Fibroblast of villous mesenchyme (primary cell): ENCODE data around the gene DMPK. TPM values are rescaled to one million over a fixed set of nuclear protein-coding genes. Genes with fewer than 3 reads are reported as not detected.

Experiments used
- DNase-seq: peaks from one replicate; pipeline ENCODE4 v3.0.0-alpha.2; 2010; ENCODE audit warnings: low read depth
- H3K4me3 ChIP-seq: 2 replicates; pipeline ENCODE4 v1.5.1; 2011; ENCODE audit warnings: low read depth, mild to moderate bottlenecking, low read length
- total RNA-seq: library from RNA; depleted of rRNA; stranded (reverse); fragments of >200 nt; gene quantifications from 2 replicates; pipeline ENCODE4 v1.2.3, GENCODE V29; 2012
- TF ChIP-seq, protein P1 (sequence below): IDR thresholded peaks from 2 replicates; pipeline ENCODE4 v1.5.1; 2012; ENCODE audit warnings: low read depth, mild to moderate bottlenecking, low read length; ENCODE audit not compliant: insufficient read depth

Gene DMPK
- total RNA-seq, 1 donor: 53.1 TPM

DNA sequence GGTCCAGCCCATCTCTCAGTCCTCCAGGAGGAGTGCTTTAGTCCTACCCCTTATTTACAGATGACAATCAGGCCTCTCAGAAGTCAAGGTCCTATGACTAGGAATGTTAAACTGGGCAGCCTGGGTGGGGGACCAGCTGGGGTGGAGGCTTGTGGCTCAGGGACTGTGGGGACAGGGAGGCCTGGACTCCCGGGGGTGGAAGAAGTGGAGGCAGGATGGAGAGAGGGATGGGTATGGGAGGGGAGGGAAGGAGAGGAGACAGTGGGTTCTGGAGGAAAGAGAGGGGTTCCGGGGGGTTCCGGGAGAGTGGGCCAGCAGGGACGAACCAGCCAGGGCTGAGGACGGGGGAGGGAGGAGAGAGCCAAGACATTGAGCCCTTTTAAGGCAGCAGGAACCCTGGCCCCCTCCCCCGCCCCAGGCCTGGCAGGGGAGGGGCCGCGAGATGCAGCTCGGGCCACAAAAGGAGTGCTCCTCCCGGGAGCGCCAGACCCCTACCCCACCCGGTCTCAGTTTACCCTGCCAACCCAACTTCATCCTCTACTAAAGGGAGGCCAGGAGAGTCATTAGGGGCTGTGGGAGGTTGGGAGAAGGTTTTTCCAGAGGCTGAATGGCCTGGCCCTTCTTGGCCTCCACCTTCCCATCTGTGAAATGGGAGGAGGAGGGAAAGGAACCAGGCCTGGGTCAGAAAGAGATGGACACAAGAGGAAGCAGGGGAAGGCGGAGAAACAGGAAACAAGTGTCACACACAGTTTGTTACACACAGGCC, 1.7 kb downstream of the DMPK start:
- TF ChIP-seq, protein P1, sequence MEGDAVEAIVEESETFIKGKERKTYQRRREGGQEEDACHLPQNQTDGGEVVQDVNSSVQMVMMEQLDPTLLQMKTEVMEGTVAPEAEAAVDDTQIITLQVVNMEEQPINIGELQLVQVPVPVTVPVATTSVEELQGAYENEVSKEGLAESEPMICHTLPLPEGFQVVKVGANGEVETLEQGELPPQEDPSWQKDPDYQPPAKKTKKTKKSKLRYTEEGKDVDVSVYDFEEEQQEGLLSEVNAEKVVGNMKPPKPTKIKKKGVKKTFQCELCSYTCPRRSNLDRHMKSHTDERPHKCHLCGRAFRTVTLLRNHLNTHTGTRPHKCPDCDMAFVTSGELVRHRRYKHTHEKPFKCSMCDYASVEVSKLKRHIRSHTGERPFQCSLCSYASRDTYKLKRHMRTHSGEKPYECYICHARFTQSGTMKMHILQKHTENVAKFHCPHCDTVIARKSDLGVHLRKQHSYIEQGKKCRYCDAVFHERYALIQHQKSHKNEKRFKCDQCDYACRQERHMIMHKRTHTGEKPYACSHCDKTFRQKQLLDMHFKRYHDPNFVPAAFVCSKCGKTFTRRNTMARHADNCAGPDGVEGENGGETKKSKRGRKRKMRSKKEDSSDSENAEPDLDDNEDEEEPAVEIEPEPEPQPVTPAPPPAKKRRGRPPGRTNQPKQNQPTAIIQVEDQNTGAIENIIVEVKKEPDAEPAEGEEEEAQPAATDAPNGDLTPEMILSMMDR: no peak
- peak overlapping the region; percentile 71 for H3K4me3 ChIP-seq
- DNase-seq: no peak

DNA sequence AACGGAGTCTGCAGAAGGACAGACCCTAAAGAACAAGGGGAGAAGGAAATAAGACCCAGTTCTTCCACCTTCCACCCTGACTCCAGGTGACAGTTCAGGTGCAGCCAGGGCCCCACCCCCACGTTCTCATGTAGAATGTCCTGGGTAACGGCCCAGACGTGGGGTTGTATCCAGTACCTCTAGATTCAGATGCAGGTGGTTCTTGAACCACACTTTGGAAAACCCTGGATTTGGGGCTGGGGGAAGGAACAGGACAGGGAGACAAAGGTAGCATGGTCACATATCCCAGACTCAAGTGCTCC, 2.2 kb downstream of the DMPK start:
- TF ChIP-seq, protein P1: no peak
- H3K4me3 ChIP-seq: peak overlapping the region; percentile 71

DNA sequence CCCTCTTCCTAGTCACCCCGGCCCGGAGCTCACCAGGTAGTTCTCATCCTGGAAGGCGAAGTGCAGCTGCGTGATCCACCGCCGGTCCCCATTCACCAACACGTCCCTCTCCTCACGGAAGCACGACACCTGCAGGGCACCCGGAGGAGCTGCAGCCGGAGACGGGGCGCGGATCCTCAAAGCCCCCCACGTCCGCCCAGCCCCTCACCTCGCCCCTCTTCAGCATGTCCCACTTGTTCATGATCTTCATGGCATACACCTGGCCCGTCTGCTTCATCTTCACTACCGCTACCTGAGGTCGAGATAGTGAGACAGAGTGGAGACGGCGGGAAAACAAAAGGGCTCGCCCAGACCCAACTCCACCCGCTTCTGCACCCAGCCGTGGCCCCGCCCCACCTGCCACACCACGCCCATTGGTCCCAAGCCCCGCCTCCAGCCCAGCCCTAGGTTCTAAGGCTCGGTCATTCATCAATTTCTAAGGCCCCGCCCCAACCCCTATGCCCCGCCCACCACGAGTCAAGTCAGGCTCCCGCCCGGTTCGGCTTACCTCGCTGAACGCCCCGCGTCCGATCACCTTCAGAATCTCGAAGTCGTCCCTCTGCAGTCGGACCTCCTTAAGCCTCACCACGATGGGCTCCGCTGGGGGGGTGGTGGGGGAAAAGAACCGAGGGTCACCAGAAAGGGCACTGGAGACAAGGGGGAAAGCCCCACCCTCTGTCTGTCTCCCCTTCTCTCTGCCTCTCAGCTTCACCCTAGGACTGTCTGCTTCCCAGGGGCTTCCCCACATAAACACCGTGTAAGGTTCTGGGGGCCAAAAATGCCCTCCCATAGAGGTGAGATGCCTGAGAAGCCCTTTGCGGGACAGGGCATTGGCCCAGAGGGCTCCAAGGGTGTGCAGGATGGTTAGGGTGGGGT, 2.8 kb downstream of the DMPK start:
- TF ChIP-seq, protein P1: peak; percentile 32
- peak; percentile 55 for DNase-seq
- peak overlapping the region; percentile 71 for H3K4me3 ChIP-seq

More for the DNA sequence above, 2.2 kb downstream of the DMPK start:
- no peak for DNase-seq

DNA sequence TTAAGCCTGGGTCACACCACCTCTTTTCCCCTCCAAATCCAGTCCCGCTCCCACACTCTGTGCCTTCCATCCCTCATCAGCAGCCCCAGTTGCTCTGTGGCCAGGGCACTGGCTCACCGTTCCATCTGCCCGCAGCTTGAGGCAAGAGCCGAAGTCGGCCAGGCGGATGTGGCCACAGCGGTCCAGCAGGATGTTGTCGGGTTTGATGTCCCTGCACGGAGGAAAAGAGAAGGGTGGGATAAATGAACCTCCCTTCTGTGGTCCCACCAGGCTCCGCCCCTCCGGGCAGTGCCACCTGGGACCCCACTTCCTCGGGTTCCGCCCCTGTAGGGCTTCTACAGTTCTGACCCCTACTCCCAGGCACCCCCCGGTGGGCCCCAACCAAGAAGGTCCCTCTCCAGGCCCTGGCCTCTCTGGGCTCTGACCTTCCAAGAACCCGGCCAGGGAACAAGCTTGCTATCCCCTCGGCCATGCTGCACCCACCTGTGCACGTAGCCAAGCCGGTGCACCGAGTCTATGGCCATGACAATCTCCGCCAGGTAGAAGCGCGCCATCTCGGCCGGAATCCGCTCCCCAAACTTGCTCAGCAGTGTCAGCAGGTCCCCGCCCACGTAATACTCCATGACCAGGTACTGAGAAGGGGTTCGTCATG, 4.2 kb downstream of the DMPK start:
- no peak overlapping the region for H3K4me3 ChIP-seq
- DNase-seq: no peak
- TF ChIP-seq, protein P1: no peak

DNA sequence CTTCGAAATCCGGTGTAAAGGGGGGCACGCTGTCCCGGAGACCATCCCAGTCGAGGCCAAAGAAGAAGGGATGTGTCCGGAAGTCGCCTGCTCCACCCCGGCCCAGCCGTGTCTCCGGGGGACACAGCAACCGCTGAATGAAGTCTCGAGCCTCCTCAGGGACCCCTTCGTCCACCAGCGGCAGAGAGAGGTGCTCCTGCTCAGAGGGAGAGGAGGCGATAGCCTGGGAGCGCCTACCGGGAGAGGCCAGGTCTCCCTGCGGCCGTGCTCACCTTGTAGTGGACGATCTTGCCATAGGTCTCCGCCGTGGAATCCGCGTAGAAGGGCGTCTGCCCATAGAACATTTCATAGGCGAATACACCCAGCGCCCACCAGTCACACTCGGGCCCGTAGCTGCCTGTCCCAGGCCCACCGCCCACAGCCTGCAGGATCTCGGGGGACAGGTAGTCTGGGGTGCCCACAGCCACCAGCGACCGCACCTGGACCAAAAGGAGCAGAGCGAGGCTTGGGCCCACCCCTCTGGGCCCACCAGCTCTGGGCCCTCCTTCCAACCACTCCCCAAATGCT, 4.8 kb downstream of the DMPK start:
- DNase-seq: no peak
- H3K4me3 ChIP-seq: no peak overlapping the region
- TF ChIP-seq, protein P1: no peak

DNA sequence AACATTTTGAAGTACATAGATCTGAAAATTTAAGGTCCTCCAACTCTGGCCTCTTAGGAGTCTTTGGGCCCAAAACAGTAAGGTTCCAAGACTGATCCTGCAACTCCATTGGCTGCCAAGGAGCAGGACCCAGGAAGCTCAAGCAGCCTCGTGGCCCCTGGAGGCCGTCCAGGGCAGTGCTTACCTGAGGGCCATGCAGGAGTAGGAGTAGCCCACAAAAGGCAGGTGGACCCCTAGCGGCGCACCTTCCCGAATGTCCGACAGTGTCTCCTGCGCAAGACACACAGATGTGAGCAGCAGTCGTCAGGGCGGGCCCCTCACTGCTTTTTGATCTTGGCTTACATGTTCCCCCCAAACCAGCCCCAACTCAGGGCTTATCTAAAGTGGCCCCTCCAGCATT, 7.5 kb downstream of the DMPK start:
- no peak overlapping the region for H3K4me3 ChIP-seq
- DNase-seq: no peak
- TF ChIP-seq, protein P1: no peak
